Erythroblast (primary cell): ENCODE measurements around the gene OSBPL7.

Source experiments
- GATA1 ChIP-seq: IDR thresholded peaks from 2 replicates; pipeline ENCODE4 v1.6.1; 2011; ENCODE audit warnings: low read depth, mild to moderate bottlenecking, control low read depth, low read length, moderate library complexity
- POLR2A ChIP-seq: IDR thresholded peaks from 2 replicates; pipeline ENCODE4 v1.6.1; 2011; ENCODE audit warnings: mild to moderate bottlenecking, low read length

GRCh38 chr17:47860386-47860785 is 38.8 kb upstream of the OSBPL7 start:
- no peak for TF ChIP-seq POLR2A
- no peak for TF ChIP-seq GATA1
